CD14-positive monocyte (primary cell): ENCODE data around the gene HTRA3. TPM values are rescaled to one million over a fixed set of nuclear protein-coding genes. Genes with fewer than 3 reads are reported as not detected.

Source experiments
- DNase-seq, 3 donors: peaks; one replicate each; pipeline ENCODE4 v3.0.0-alpha.2; 2011 to 2022
- H2AFZ ChIP-seq: 2 replicates; pipeline ENCODE4 v1.6.0; 2012; ENCODE audit warnings: mild to moderate bottlenecking, low read depth, low read length, inconsistent platforms; ENCODE audit not compliant: insufficient read depth, poor library complexity, severe bottlenecking
- H3K27ac ChIP-seq, 2 donors: 1 replicate in 1 of 2; 2 replicates in 1 of 2; pipeline ENCODE4 v1.5.1; 2012 to 2013; ENCODE audit warnings: low read length in 2 of 2, control low read depth in 1 of 2, inconsistent platforms in 1 of 2, low read depth in 1 of 2, mild to moderate bottlenecking in 1 of 2
- H3K27me3 ChIP-seq, 2 donors: one replicate each; pipeline versions ENCODE4 v1.6.0 to v1.6.1; 2011 to 2013; ENCODE audit warnings: low read length in 2 of 2; ENCODE audit not compliant: control insufficient read depth in 2 of 2, insufficient read depth in 2 of 2
- H3K36me3 ChIP-seq, 2 donors: replicated peaks in 1 of 2; 1 replicate in 1 of 2; 2 replicates in 1 of 2; pipeline versions ENCODE4 v1.5.1 to v1.6.1; 2012 to 2013; ENCODE audit warnings: low read length in 2 of 2, control low read depth in 1 of 2, inconsistent platforms in 1 of 2, mild to moderate bottlenecking in 1 of 2; ENCODE audit not compliant: insufficient read depth in 2 of 2, control insufficient read depth in 1 of 2
- H3K4me1 ChIP-seq, 2 donors: 1 replicate in 1 of 2; 2 replicates in 1 of 2; pipeline versions ENCODE4 v1.5.1 to v1.6.1; 2012 to 2013; ENCODE audit warnings: low read length in 2 of 2, control low read depth in 1 of 2, inconsistent platforms in 1 of 2, mild to moderate bottlenecking in 1 of 2, moderate library complexity in 1 of 2; ENCODE audit not compliant: insufficient read depth in 2 of 2, control insufficient read depth in 1 of 2
- H3K4me2 ChIP-seq: replicated peaks from 2 replicates; pipeline ENCODE3; 2012; ENCODE audit warnings: low read length, moderate library complexity, mild to moderate bottlenecking; ENCODE audit not compliant: poor library complexity, severe bottlenecking; ENCODE audit errors: extremely low read depth
- H3K4me3 ChIP-seq, 3 experiments: fragments of 200-600 bp in 1 of 3; sonication (generic) in 1 of 3; replicated peaks in 1 of 3; 1 replicate in 2 of 3; 2 replicates in 1 of 3; pipeline ENCODE4 v1.5.1; 2011 to 2013; ENCODE audit warnings: low read length in 3 of 3, mild to moderate bottlenecking in 3 of 3, control low read depth in 2 of 3, low read depth in 2 of 3, inconsistent platforms in 1 of 3, moderate library complexity in 1 of 3
- H3K79me2 ChIP-seq: 2 replicates; pipeline ENCODE4 v1.6.0; 2012; ENCODE audit warnings: mild to moderate bottlenecking, control low read depth, inconsistent platforms, low read length, moderate library complexity; ENCODE audit not compliant: insufficient read depth
- H3K9ac ChIP-seq: 2 replicates; pipeline ENCODE4 v1.6.0; 2017; ENCODE audit warnings: low read length, mild to moderate bottlenecking; ENCODE audit not compliant: insufficient read depth, poor library complexity, severe bottlenecking
- H3K9me3 ChIP-seq, 2 donors: replicated peaks in 1 of 2; 1 replicate in 1 of 2; 2 replicates in 1 of 2; pipeline versions ENCODE4 v1.5.1 to v1.6.1; 2012 to 2013; ENCODE audit warnings: low read length in 2 of 2, control low read depth in 1 of 2; ENCODE audit not compliant: control insufficient read depth in 1 of 2, insufficient read depth in 1 of 2
- H4K20me1 ChIP-seq: 2 replicates; pipeline ENCODE4 v1.6.0; 2012; ENCODE audit warnings: mild to moderate bottlenecking, low read length, control low read depth, moderate library complexity; ENCODE audit not compliant: insufficient read depth
- H3K27ac Mint-ChIP-seq, 7 donors: one replicate each; pipeline ENCODE4 v1.8.0; 2020; ENCODE audit warnings: mild to moderate bottlenecking in 7 of 7, mixed read lengths in 7 of 7, moderate library complexity in 6 of 7, inconsistent platforms in 2 of 7
- H3K27me3 Mint-ChIP-seq, 3 donors: one replicate each; pipeline ENCODE4 v1.8.0; 2021 to 2022; ENCODE audit warnings: low read depth in 3 of 3, mild to moderate bottlenecking in 3 of 3, mixed read lengths in 3 of 3, moderate library complexity in 3 of 3, inconsistent platforms in 1 of 3
- H3K36me3 Mint-ChIP-seq, 2 donors: one replicate each; pipeline ENCODE4 v1.8.0; 2020; ENCODE audit warnings: mixed read lengths in 2 of 2, inconsistent platforms in 1 of 2, mild to moderate bottlenecking in 1 of 2
- H3K4me1 Mint-ChIP-seq: one replicate; pipeline ENCODE4 v1.8.0; 2020; ENCODE audit warnings: mild to moderate bottlenecking, mixed read lengths
- H3K4me3 Mint-ChIP-seq, 2 donors: one replicate each; pipeline ENCODE4 v1.8.0; 2020; ENCODE audit warnings: mild to moderate bottlenecking in 2 of 2, mixed read lengths in 2 of 2, moderate library complexity in 1 of 2
- H3K9me3 Mint-ChIP-seq, 7 donors: one replicate each; pipeline ENCODE4 v1.8.0; 2020 to 2022; ENCODE audit warnings: mixed read lengths in 7 of 7, mild to moderate bottlenecking in 6 of 7, moderate library complexity in 6 of 7, inconsistent platforms in 2 of 7
- CTCF ChIP-seq: fragments of 200-600 bp; IDR thresholded peaks from one replicate; pipeline ENCODE4 v1.8.0; 2022; ENCODE audit warnings: antibody characterized with exemption, mild to moderate bottlenecking
- WGBS: methylation state at CpG from one replicate; pipeline ENCODE4 v1.1.5; 2013; ENCODE audit warnings: missing lambda C conversion rate; ENCODE audit not compliant: insufficient coverage; 5-methylcytosine and 5-hydroxymethylcytosine counted together
- intact Hi-C, 2 donors: fragments of 100-400 bp; cut with micrococcal nuclease; formaldehyde crosslinking; loops; one replicate each; pipeline versions ENCODE4 v1.15.0 to v1.15.1; 2023
- polyA plus RNA-seq, 3 donors: library from polyadenylated mRNA; depleted of rRNA in 1 of 3; unstranded in 2 of 3; stranded (reverse) in 1 of 3; fragments of 300-500 nt in 2 of 3; fragments of >200 nt in 1 of 3; fragmentation: Illumina TruSeq in 2 of 3; gene quantifications; 1 replicate in 2 of 3; 2 replicates in 1 of 3; pipeline ENCODE4 v1.2.3, GENCODE V29; 2012 to 2021

Gene HTRA3
- polyA plus RNA-seq, 3 donors, result not detected

GRCh38 chr4:8230033-8230432, 39.5 kb upstream of the HTRA3 start:
- intact Hi-C loops, result no loop called here
- TF ChIP-seq CTCF, result no peak
- peaks cover 80 to 82% of the 10 kb centered on the region in 2 donors for H3K36me3 ChIP-seq
- H2AFZ ChIP-seq, result no peak overlapping the region
- no peaks in the 10 kb centered on the region for H3K9me3 ChIP-seq
- Mint-ChIP-seq H3K27me3 (peaks cover 0 to 3% (median 2%) of the 10 kb centered on the region in 3 donors), H3K4me1 (peaks cover 34% of the 10 kb centered on the region), H3K36me3 (peaks cover 37 to 42% of the 10 kb centered on the region in 2 donors), H3K4me3 (no peak overlapping the region), H3K9me3 (peaks cover 0 to 2% (median 0%) of the 10 kb centered on the region in 7 donors), H3K27ac (peak overlapping the region in 1 of 7 donors; percentile 49)
- peaks cover 31 to 37% of the 10 kb centered on the region in 2 donors for H3K4me1 ChIP-seq
- no peak for DNase-seq
- peaks cover 19% of the 10 kb centered on the region for H3K79me2 ChIP-seq
- H3K9ac ChIP-seq, result no peak overlapping the region
- peaks cover 98% of the 10 kb centered on the region for H4K20me1 ChIP-seq
- WGBS, result 84% methylated on average over 6 of the region's 11 CpGs
- H3K27me3 ChIP-seq, result no peaks in the 10 kb centered on the region
- H3K4me2 ChIP-seq, result no peak overlapping the region
- H3K4me3 ChIP-seq, result no peak overlapping the region
- no peak overlapping the region for H3K27ac ChIP-seq

- no peak overlapping the region for H3K4me3 Mint-ChIP-seq
- intact Hi-C loops, result no loop called here
Observed at GRCh38 chr4:8230891-8231290, 38.7 kb upstream of the HTRA3 start.

More at GRCh38 chr4:8230891-8231290, 38.7 kb upstream of the HTRA3 start:
- H3K4me1 ChIP-seq, result peaks cover 28 to 30% of the 10 kb centered on the region in 2 donors
- WGBS, result 100% methylated on average over 4 of the region's 10 CpGs
- peaks cover 80 to 82% of the 10 kb centered on the region in 2 donors for H3K36me3 ChIP-seq
- Mint-ChIP-seq H3K27ac (peak overlapping the region in 1 of 7 donors; percentile 46), H3K9me3 (peaks cover 0 to 2% (median 0%) of the 10 kb centered on the region in 7 donors), H3K4me1 (peaks cover 31% of the 10 kb centered on the region), H3K36me3 (peaks cover 29 to 33% of the 10 kb centered on the region in 2 donors), H3K27me3 (no peaks in the 10 kb centered on the region)
- peaks cover 98% of the 10 kb centered on the region for H4K20me1 ChIP-seq
- no peak overlapping the region for H3K4me2 ChIP-seq
- H3K9me3 ChIP-seq, result no peaks in the 10 kb centered on the region
- TF ChIP-seq CTCF, result no peak
- no peak overlapping the region for H3K4me3 ChIP-seq
- H2AFZ ChIP-seq, result no peak overlapping the region
- no peak for DNase-seq
- H3K27ac ChIP-seq, result no peak overlapping the region
- no peaks in the 10 kb centered on the region for H3K27me3 ChIP-seq
- no peak overlapping the region for H3K9ac ChIP-seq
- H3K79me2 ChIP-seq, result peaks cover 15% of the 10 kb centered on the region
